WERI-Rb-1 (cell line): ENCODE measurements around the gene CAPN11.

Experiments
- DNase-seq: peaks from one replicate; pipeline ENCODE4 v3.0.0-alpha.2; 2020
- H3K27ac ChIP-seq: fragments of 250-450 bp; sonication (Bioruptor Pico); 2 replicates; pipeline ENCODE4 v1.5.1; 2020; ENCODE audit warnings: mild to moderate bottlenecking, moderate library complexity
- H3K27me3 ChIP-seq: fragments of 250-450 bp; sonication (Bioruptor Pico); 2 replicates; pipeline ENCODE4 v1.5.1; 2021; ENCODE audit warnings: mild to moderate bottlenecking, low read depth, moderate library complexity; ENCODE audit not compliant: insufficient read depth, severe bottlenecking
- H3K36me3 ChIP-seq: fragments of 250-450 bp; sonication (Bioruptor Pico); 2 replicates; pipeline ENCODE4 v1.5.1; 2020; ENCODE audit warnings: mild to moderate bottlenecking, moderate library complexity
- H3K4me3 ChIP-seq: 2 replicates; pipeline ENCODE4 v1.5.1; 2011; ENCODE audit warnings: low read depth, mild to moderate bottlenecking, control low read depth, low read length
- H3K9me3 ChIP-seq: fragments of 250-450 bp; sonication (Bioruptor Pico); 2 replicates; pipeline ENCODE4 v1.5.1; 2021; ENCODE audit warnings: mild to moderate bottlenecking, moderate library complexity; ENCODE audit not compliant: severe bottlenecking
- TF ChIP-seq, protein P1 (sequence below): IDR thresholded peaks from 2 replicates; pipeline ENCODE4 v1.5.1; 2011; ENCODE audit warnings: low read depth, mild to moderate bottlenecking, control low read depth, inconsistent platforms, low read length

CAPN11 gene

DNA sequence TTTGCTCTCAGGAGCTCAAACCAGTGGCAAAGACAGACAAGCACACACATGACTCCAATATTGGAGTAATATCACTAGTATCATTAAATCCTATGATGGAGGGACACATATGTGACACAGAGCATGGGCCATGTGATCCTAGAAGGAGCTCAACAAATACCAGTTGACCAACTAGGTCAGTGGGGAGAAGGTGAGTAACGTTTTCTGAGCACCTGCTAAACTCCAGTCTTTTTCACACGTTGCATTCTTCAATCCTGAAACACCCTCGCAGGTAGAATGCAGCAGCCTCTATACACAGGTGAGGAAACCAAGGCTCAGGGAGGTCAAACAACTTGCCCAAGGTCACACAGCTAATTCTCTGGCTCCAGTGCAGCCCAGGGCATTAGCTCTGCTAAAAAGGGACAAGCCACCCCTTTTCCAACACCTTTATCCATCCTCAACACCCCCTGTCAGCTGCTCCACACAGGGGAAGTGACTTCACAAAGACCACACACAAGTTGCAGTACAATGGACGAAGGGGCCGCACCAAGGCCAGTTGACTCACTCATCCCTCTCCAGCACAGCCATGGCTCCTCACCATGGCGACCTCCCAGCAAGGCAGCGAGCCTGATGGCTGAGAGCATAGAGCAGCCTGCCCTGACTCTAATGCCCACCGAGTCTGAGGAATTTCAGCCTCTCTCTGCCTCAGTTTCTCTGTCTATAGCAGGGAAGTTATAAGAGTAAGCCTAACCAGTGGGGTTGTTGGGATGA lies 4.4 kb downstream of the CAPN11 start:
- Histone ChIP-seq H3K27me3 (no peaks in the 10 kb centered on the region), H3K9me3 (no peaks in the 10 kb centered on the region), H3K27ac (no peak overlapping the region), H3K4me3 (no peak overlapping the region), H3K36me3 (no peaks in the 10 kb centered on the region)
- TF ChIP-seq, protein P1, sequence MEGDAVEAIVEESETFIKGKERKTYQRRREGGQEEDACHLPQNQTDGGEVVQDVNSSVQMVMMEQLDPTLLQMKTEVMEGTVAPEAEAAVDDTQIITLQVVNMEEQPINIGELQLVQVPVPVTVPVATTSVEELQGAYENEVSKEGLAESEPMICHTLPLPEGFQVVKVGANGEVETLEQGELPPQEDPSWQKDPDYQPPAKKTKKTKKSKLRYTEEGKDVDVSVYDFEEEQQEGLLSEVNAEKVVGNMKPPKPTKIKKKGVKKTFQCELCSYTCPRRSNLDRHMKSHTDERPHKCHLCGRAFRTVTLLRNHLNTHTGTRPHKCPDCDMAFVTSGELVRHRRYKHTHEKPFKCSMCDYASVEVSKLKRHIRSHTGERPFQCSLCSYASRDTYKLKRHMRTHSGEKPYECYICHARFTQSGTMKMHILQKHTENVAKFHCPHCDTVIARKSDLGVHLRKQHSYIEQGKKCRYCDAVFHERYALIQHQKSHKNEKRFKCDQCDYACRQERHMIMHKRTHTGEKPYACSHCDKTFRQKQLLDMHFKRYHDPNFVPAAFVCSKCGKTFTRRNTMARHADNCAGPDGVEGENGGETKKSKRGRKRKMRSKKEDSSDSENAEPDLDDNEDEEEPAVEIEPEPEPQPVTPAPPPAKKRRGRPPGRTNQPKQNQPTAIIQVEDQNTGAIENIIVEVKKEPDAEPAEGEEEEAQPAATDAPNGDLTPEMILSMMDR: no peak
- no peak for DNase-seq

DNA sequence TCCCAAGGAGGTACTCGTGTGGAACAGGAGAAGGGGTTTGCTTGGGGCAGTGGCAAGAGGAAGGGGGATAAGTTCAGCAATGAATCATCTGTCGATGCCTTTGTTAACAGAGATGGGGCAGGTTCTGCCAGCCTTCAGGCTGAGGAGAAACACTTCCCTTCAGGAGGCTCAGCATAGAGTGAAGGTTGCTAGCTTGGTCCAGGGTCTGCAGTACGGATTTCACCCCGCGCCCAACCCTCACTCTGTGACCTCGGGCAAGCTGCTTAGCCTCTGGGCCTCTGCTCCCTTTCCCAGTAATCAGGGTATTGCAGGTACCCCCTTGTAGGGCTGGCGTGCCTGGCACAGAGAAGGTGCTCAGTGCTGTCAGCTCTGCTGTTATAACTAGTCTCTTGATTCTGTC lies 7.5 kb downstream of the CAPN11 start:
- Histone ChIP-seq H3K9me3 (no peaks in the 10 kb centered on the region), H3K27me3 (no peaks in the 10 kb centered on the region), H3K4me3 (no peak overlapping the region), H3K36me3 (no peaks in the 10 kb centered on the region), H3K27ac (peak overlapping the region; percentile 25)
- TF ChIP-seq, protein P1: no peak
- no peak for DNase-seq

DNA sequence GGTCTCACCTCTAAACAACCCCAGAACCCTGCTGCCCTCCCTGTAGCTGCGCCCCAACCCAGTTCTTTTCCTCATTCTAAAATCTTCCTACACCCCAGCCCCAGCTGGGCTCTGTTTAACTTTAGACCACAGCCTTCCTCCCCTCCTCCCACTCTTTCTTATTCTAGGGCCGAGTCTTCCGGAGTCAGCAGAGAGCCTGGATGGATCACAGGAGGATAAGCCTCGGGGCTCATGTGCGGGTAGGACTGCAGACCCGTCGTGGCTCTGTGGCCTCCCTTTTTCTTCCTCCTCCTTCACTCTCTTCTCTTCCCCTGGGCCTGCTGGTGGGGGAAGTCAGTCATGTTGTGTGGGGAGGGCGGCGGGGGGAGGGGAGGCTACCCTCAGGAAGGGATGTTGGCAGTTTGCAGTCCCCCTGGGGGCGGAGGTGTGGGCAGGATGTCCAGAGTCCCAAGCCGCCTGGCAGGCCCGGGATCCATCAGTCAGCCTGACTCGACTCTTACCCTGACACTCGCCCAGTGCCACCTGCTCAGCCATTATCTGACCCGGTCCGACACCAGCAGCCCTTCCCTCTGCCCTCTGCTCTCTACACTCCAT lies 8.1 kb downstream of the CAPN11 start:
- H3K4me3 ChIP-seq: no peak overlapping the region
- H3K9me3 ChIP-seq: no peaks in the 10 kb centered on the region
- H3K27me3 ChIP-seq: no peaks in the 10 kb centered on the region
- H3K27ac ChIP-seq: peak overlapping the region; percentile 25
- TF ChIP-seq, protein P1: no peak
- H3K36me3 ChIP-seq: no peaks in the 10 kb centered on the region
- DNase-seq: peak; percentile 61

DNA sequence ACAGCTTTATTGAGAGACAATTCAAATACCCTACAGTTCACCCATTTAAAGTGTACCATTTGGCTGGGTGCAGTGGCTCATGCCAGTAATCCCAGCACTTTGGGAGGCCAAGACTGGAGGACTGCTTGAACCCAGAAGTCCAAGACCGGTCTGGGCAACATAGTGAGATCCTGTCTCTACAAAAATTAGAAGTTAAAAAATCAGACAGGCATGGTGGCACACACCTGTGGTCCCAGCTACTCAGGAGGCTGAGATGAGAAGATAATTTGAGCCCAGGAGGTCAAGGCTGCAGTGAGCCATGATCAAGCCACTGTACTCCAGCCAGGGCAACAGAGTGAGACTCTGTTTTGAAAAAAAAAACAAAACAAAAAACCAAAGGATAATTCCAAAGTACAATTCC lies 8.9 kb downstream of the CAPN11 start:
- TF ChIP-seq, protein P1: no peak
- no peak overlapping the region for H3K27ac ChIP-seq
- H3K9me3 ChIP-seq: no peaks in the 10 kb centered on the region
- H3K27me3 ChIP-seq: no peaks in the 10 kb centered on the region
- DNase-seq: no peak
- H3K36me3 ChIP-seq: no peaks in the 10 kb centered on the region
- H3K4me3 ChIP-seq: no peak overlapping the region

DNA sequence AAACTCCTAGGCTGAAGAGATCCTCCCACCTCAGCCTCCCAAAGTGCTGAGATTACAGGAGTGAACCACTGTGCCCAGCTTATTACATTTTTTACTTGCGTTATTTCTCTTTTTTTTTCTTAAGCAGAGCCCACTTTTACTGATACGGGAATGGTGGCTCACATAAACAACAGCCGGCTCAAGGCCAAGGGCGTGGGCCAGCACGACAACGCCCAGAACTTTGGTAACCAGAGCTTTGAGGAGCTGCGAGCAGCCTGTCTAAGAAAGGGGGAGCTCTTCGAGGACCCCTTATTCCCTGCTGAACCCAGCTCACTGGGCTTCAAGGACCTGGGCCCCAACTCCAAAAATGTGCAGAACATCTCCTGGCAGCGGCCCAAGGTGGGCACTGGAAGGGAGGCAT lies 10.5 kb downstream of the CAPN11 start:
- Histone ChIP-seq H3K4me3 (no peak overlapping the region), H3K27me3 (no peaks in the 10 kb centered on the region), H3K36me3 (no peaks in the 10 kb centered on the region), H3K9me3 (no peaks in the 10 kb centered on the region), H3K27ac (no peak overlapping the region)
- TF ChIP-seq, protein P1: no peak
- no peak for DNase-seq
